ENCODE measurements around the gene CREB3. TPM values are rescaled to one million over a fixed set of nuclear protein-coding genes. Genes with fewer than 3 reads are reported as not detected.

Gene CREB3
- total RNA-seq, 4 donors from 2014 or later: 30.5 to 105 (median 47.2) TPM

DNA sequence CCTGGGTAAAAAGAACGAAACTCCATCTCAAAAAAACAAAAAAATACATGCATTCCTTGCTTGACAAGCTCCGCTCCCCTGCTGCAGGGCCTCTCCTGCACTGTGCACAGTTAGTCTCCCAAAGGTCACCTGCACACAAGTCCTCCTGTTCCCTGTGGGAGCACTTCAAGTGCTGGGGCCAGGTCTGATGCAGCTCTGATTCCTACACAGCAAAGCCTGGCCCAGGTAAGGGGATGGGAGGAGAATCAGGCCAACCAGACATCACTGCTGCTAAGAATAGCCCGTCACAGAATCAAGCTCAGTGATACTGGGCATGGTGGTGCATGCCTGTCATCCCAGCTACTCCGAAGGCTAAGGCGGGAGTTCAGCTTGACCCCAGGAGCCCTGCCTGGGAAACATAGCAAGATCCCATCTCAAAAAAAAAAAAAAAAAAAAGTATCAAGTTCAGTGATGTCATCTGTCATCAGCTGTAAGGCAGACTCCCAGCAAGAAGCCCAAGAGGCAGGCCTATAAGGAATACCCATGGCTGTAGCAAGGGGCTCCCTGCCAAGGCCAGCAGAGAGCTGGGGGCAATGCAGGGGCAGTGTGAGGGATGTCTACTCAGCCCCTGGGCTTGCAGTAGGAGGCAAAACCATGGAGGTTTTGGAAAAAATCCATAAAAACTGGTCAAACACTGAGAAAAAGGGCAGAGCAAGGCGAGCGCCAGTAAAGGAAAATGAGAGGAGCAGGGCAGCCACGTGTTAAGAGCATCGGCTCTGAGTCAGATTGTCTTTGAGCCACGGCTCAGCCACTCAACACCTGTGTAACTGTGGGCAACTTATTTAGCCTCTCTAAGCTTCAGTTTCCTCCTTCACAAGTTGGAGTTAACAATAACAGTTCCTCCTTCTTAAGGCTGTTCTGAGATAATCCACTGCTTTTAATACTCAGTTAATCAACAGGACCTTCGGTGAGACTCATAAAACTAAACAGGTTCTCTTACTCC is 46.0 kb upstream of the CREB3 start:
- intact Hi-C loops (cut with DNase I; ENCODE audit: low total_unique reads): loop anchor here (5.0 kb wide), 1 partner anchor 41 kb away; no protein-coding TSS in a partner anchor
- Histone ChIP-seq H3K27me3 (no peaks in the 10 kb centered on the region), H3K4me1 (peaks cover 4 to 7% of the 10 kb centered on the region in 2 donors), H3K4me3 (peak overlapping the region; percentile 57 to 71), H3K9me3 (no peaks in the 10 kb centered on the region), H3K36me3 (no peaks in the 10 kb centered on the region), H3K27ac (peak overlapping the region; percentile 93 to 98)
- TF ChIP-seq, protein P1, sequence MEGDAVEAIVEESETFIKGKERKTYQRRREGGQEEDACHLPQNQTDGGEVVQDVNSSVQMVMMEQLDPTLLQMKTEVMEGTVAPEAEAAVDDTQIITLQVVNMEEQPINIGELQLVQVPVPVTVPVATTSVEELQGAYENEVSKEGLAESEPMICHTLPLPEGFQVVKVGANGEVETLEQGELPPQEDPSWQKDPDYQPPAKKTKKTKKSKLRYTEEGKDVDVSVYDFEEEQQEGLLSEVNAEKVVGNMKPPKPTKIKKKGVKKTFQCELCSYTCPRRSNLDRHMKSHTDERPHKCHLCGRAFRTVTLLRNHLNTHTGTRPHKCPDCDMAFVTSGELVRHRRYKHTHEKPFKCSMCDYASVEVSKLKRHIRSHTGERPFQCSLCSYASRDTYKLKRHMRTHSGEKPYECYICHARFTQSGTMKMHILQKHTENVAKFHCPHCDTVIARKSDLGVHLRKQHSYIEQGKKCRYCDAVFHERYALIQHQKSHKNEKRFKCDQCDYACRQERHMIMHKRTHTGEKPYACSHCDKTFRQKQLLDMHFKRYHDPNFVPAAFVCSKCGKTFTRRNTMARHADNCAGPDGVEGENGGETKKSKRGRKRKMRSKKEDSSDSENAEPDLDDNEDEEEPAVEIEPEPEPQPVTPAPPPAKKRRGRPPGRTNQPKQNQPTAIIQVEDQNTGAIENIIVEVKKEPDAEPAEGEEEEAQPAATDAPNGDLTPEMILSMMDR (IDR thresholded peaks at IDR 0.05): no peak
- no peak for TF ChIP-seq POLR2A (IDR thresholded peaks at IDR 0.05)
- DNase-seq: no peak

DNA sequence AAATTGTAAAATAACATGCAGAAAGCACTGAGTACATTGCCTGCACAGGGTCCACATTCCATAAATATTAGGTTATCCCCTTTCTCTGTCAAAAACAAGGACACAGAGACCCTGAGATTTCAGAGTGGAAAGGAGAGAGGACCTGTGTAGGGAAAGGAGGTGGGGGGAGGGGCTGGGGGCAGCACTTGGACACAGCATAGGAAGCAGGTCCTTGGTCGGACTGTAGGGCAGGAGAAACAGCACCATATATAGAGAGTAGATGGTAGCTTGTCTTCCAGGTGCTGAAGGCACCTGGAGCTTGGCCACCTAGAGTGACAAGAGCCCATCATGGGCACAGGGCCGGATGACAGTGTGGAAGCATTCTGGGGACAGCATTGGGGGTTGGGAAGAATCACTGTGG is 45.2 kb upstream of the CREB3 start:
- Histone ChIP-seq H3K27ac (peak overlapping the region; percentile 93 to 98), H3K4me1 (peaks cover 4 to 7% of the 10 kb centered on the region in 2 donors), H3K9me3 (no peaks in the 10 kb centered on the region), H3K36me3 (no peaks in the 10 kb centered on the region), H3K4me3 (peak overlapping the region; percentile 57 to 71), H3K27me3 (no peaks in the 10 kb centered on the region)
- intact Hi-C loops (cut with DNase I; ENCODE audit: low total_unique reads): loop anchor here (5.0 kb wide), 1 partner anchor 40 kb away; no protein-coding TSS in a partner anchor
- DNase-seq: no peak
- TF ChIP-seq POLR2A (IDR thresholded peaks at IDR 0.05): no peak
- TF ChIP-seq, protein P1 (IDR thresholded peaks at IDR 0.05): no peak

DNA sequence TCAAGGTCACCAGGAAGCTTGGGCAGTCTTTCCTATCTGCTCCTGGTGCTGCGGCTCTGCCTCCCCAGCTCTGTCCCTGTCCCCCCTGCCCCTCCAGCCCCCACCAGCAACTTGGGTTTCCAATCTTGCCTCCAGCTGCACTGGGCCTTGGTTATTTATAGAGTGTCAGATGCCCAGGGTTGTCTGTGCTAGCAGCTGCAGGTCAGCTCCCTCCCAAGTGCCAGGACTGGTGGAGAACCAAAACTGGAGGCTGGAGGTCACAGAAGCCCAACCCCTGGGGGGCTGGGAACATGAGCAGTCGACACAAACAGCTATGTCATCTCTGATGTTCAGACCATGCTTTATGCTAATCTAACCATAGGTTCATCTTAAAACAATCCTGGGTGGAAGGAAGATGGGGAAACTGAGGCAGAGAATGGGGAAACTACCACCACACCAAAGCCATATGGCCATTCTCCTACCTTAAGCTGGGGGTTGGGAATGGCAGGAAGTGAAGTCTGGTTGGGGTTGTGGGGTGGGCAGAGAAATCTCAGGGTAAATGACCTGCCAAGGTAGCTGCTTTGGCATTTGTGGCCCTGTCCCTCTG is 44.4 kb upstream of the CREB3 start:
- intact Hi-C loops (cut with DNase I; ENCODE audit: low total_unique reads): loop anchor here (5.0 kb wide), 1 partner anchor 39 kb away; no protein-coding TSS in a partner anchor
- H3K4me1 ChIP-seq: peaks cover 3 to 4% of the 10 kb centered on the region in 2 donors
- H3K27me3 ChIP-seq: no peaks in the 10 kb centered on the region
- no peak for TF ChIP-seq POLR2A (IDR thresholded peaks at IDR 0.05)
- TF ChIP-seq, protein P1 (IDR thresholded peaks at IDR 0.05): no peak
- peak overlapping the region; percentile 93 to 98 for H3K27ac ChIP-seq
- DNase-seq: no peak
- no peaks in the 10 kb centered on the region for H3K36me3 ChIP-seq
- H3K4me3 ChIP-seq: peak overlapping the region; percentile 57 to 71
- no peaks in the 10 kb centered on the region for H3K9me3 ChIP-seq

DNA sequence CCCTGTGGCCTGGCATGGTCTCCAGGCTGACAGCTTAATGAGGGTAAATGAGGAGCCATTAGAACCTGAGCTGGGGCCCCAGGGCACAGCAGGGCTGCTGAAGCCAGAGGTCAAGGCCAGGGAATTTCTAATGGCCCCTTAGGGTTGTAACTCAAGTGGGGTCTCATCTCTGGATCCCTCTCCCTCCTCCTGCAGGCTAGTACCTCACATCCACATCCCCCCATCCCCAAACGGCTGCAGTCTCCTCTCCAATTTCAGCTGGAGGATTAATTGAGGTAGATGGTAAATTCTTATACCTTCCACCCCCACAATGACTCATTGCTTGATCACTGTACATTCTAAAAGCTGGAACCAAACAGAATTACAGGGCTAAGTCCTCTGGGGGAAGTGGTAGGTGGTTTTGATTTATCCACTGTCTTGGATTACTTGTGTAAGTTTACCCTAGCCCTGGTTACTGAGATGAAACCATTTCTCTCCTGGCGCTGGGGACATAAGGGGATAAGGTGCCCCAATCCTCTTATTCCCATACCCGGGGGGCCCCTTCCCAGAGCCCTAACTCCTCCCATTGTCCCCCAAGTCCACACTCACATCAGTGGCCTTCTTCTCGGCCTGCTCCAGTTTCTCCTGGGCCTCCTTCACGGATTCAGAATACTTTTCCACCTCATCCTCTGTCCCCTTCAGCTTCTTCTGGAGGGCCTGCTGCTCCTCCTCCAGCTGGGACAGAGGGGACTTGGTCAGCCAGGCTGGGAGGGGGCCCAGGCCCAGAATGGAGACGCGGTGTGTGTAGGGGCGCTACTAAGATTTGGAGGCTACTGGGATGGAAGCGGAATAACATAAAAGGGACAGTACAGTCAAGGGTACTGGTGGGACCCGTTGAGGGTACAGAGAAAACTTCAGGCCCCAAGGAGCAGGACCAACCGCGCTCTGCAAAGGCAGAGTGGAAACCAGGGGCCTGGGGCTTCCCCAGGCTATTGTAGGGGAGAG is 43.6 kb upstream of the CREB3 start:
- peak in 1 of 2 donors; percentile 9 for TF ChIP-seq POLR2A (IDR thresholded peaks at IDR 0.05)
- TF ChIP-seq, protein P1 (IDR thresholded peaks at IDR 0.05): no peak
- Histone ChIP-seq H3K4me1 (peaks cover 0 to 4% of the 10 kb centered on the region in 2 donors), H3K36me3 (no peaks in the 10 kb centered on the region), H3K27ac (peak overlapping the region; percentile 93 to 98), H3K27me3 (no peaks in the 10 kb centered on the region), H3K4me3 (peak overlapping the region; percentile 57 to 71), H3K9me3 (no peaks in the 10 kb centered on the region)
- no peak for DNase-seq
- intact Hi-C loops (cut with DNase I; ENCODE audit: low total_unique reads): loop anchor here (5.0 kb wide), 1 partner anchor 38 kb away; no protein-coding TSS in a partner anchor
